GM18909 (cell line): ENCODE data around the gene CNR1.
"Not testable (repeated sequence)": the region's sequence is repeated elsewhere in the genome, so short reads cannot be mapped to it uniquely, and the experiment has no call there.

ENCODE experiments used
- ATAC-seq: cut with Tn5 transposase; IDR thresholded peaks from one replicate; pipeline ENCODE4 v1.9.1; 2021; ENCODE audit warnings: mild to moderate bottlenecking; ENCODE audit not compliant: unreplicated experiment, poor library complexity

The CNR1 gene

GRCh38 chr6:88165844-88166492 lies at the start of gene CNR1:
TSS of gene CNR1 (minus strand) at chr6:88166347. CDS start at chr6:88145274, 21,073 bp downstream.
- ATAC-seq, result peak; percentile 60

GRCh38 chr6:88211446-88211845 lies 45.3 kb upstream of the CNR1 start:
- ATAC-seq, result no peak

- ATAC-seq, result no peak
Observed at GRCh38 chr6:88209301-88209700, 43.2 kb upstream of the CNR1 start.

- no peak for ATAC-seq
Observed at GRCh38 chr6:88208726-88209125, 42.6 kb upstream of the CNR1 start.

- ATAC-seq, result not testable (repeated sequence)
Observed at GRCh38 chr6:88201734-88202133, 35.6 kb upstream of the CNR1 start.

GRCh38 chr6:88184921-88185320 lies 18.8 kb upstream of the CNR1 start:
- ATAC-seq, result no peak

GRCh38 chr6:88183471-88183870 lies 17.3 kb upstream of the CNR1 start:
- no peak for ATAC-seq

GRCh38 chr6:88179692-88180091 lies 13.5 kb upstream of the CNR1 start:
- ATAC-seq, result peak; percentile 73

- ATAC-seq, result peak; percentile 65
Observed at GRCh38 chr6:88177961-88178464, 11.9 kb upstream of the CNR1 start.

- ATAC-seq, result no peak
Observed at GRCh38 chr6:88174906-88175305, 8.8 kb upstream of the CNR1 start.

- no peak for ATAC-seq
Observed at GRCh38 chr6:88171312-88171711, 5.2 kb upstream of the CNR1 start.

- ATAC-seq, result no peak
Observed at GRCh38 chr6:88168362-88168761, 2.2 kb upstream of the CNR1 start.

- ATAC-seq, result no peak
Observed at GRCh38 chr6:88167352-88167937, 1.3 kb upstream of the CNR1 start.

GRCh38 chr6:88166493-88167351 lies 575 bp upstream of the CNR1 start:
- ATAC-seq, result peak; percentile 34

- peak; percentile 9 for ATAC-seq
Observed at GRCh38 chr6:88165087-88165843, 882 bp downstream of the CNR1 start.

- no peak for ATAC-seq
Observed at GRCh38 chr6:88164061-88164460, 2.1 kb downstream of the CNR1 start.

- no peak for ATAC-seq
Observed at GRCh38 chr6:88163616-88164015, 2.5 kb downstream of the CNR1 start.

- no peak for ATAC-seq
Observed at GRCh38 chr6:88161940-88162339, 4.2 kb downstream of the CNR1 start.

- ATAC-seq, result no peak
Observed at GRCh38 chr6:88157106-88157505, 9.0 kb downstream of the CNR1 start.

GRCh38 chr6:88145298-88145963 lies 20.7 kb downstream of the CNR1 start:
- no peak for ATAC-seq
